GM12878 (cell line): Measurements from ENCODE around the gene OSBPL3. TPM values are rescaled to one million over a fixed set of nuclear protein-coding genes. Genes with fewer than 3 reads are reported as not detected.

Experiments used
- ATAC-seq: fragments of 200-7000 bp; cut with Tn5 transposase; 3 replicates; pipeline ENCODE4 v1.9.1; 2020; ENCODE audit warnings: mild to moderate bottlenecking, moderate library complexity
- BruUV-seq: library from RNA; stranded (reverse); fragments of 400-500 nt; replicated peaks from 2 replicates; lab custom pipeline; 2021; lab: Mats Ljungman, UMichigan
- CTCF ChIA-PET: fragments of 300-600 bp; sonication (Branson Sonifier 250); formaldehyde crosslinking; extraction: SDS; loops from one replicate; lab custom pipeline; 2021; ENCODE audit warnings: inconsistent platforms; lab: Yijun Ruan, JAX
- POLR2A ChIA-PET: fragments of 350-600 bp; formaldehyde crosslinking; extraction: SDS; loops from one replicate; lab custom pipeline; 2021; ENCODE audit warnings: inconsistent platforms; lab: Charles Lee
- RAD21 ChIA-PET: fragments of 300-600 bp; sonication (Branson Sonifier 250); formaldehyde crosslinking; loops from one replicate; lab custom pipeline; 2023; ENCODE audit warnings: antibody characterized with exemption; ENCODE audit not compliant: unreplicated experiment; lab: Charles Lee
- SMC1A ChIA-PET: fragments of 300-600 bp; sonication (Branson Sonifier 250); formaldehyde crosslinking; loops from one replicate; lab custom pipeline; 2023; ENCODE audit not compliant: unreplicated experiment, uncharacterized antibody; lab: Charles Lee
- DNase-seq: peaks from one replicate; pipeline ENCODE4 v3.0.0-alpha.2; 2011; ENCODE audit warnings: low read depth, low spot score
- FAIRE-seq: peaks from 3 replicates; lab custom pipeline; 2011; peaks lifted over from hg19 to GRCh38; lab: Jason Lieb, UNC
- H2AFZ ChIP-seq: 2 replicates; pipeline ENCODE4 v1.6.0; 2011; ENCODE audit warnings: low read depth, low read length, control low read depth; ENCODE audit not compliant: control insufficient read depth
- H3K27ac ChIP-seq: 2 replicates; pipeline ENCODE4 v1.5.1; 2011; ENCODE audit warnings: control low read depth; ENCODE audit not compliant: control insufficient read depth, insufficient read depth
- H3K27me3 ChIP-seq, 2 experiments: replicated peaks in 1 of 2; 2 replicates each; pipeline versions ENCODE4 v1.6.0 to v1.6.1; 2011; ENCODE audit warnings: low read length in 1 of 2; ENCODE audit not compliant: control insufficient read depth in 2 of 2, insufficient read depth in 2 of 2
- H3K36me3 ChIP-seq, 2 experiments: 2 replicates each; pipeline ENCODE4 v1.5.1; 2011; ENCODE audit warnings: low read length in 1 of 2; ENCODE audit not compliant: control insufficient read depth in 2 of 2, insufficient read depth in 2 of 2
- H3K4me1 ChIP-seq: 2 replicates; pipeline ENCODE4 v1.6.1; 2011; ENCODE audit warnings: mild to moderate bottlenecking, low read length, moderate library complexity, mixed read lengths; ENCODE audit not compliant: control insufficient read depth, insufficient read depth
- H3K4me2 ChIP-seq: 2 replicates; pipeline ENCODE4 v1.6.0; 2011; ENCODE audit warnings: control low read depth; ENCODE audit not compliant: control insufficient read depth, insufficient read depth
- H3K4me3 ChIP-seq: fragments of 200-600 bp; sonication (generic); 2 replicates; pipeline ENCODE4 v1.5.1; 2016
- H3K79me2 ChIP-seq: 2 replicates; pipeline ENCODE4 v1.6.0; 2011; ENCODE audit warnings: low read length; ENCODE audit not compliant: control insufficient read depth, insufficient read depth
- H3K9ac ChIP-seq: 2 replicates; pipeline ENCODE4 v1.8.0; 2011; ENCODE audit warnings: low read length, control low read depth, mixed read lengths; ENCODE audit not compliant: control insufficient read depth, insufficient read depth
- H3K9me3 ChIP-seq: replicated peaks from 3 replicates; pipeline ENCODE4 v1.5.1; 2011; ENCODE audit warnings: mild to moderate bottlenecking, low read length; ENCODE audit not compliant: control insufficient read depth, insufficient read depth
- H4K20me1 ChIP-seq: 2 replicates; pipeline ENCODE4 v1.6.0; 2011; ENCODE audit not compliant: control insufficient read depth, insufficient read depth
- ETV6 ChIP-seq, 2 experiments: fragments of 450-650 bp in 1 of 2; IDR thresholded peaks in 1 of 2; conservative IDR thresholded peaks in 1 of 2; 2 replicates each; pipeline ENCODE4 v1.6.1; 2014; ENCODE audit warnings: antibody characterized with exemption in 1 of 2, borderline replicate concordance in 1 of 2, low read depth in 1 of 2, mild to moderate bottlenecking in 1 of 2, moderate library complexity in 1 of 2
- HDAC6 ChIP-seq: fragments of 200-600 bp; sonication (generic); IDR thresholded peaks from one replicate; pipeline ENCODE4 v1.8.0; 2017; ENCODE audit warnings: antibody characterized with exemption; ENCODE audit not compliant: unreplicated experiment
- IKZF2 ChIP-seq, 2 experiments: fragments of 450-650 bp; IDR thresholded peaks; 2 replicates each; pipeline ENCODE4 v1.6.1; 2017; ENCODE audit warnings: mild to moderate bottlenecking in 2 of 2, moderate library complexity in 2 of 2
- SREBF1 ChIP-seq: IDR thresholded peaks from 2 replicates; pipeline ENCODE4 v1.6.1; 2012; ENCODE audit warnings: mild to moderate bottlenecking, low read length
- ZNF24 ChIP-seq: fragments of 450-650 bp; IDR thresholded peaks from 2 replicates; pipeline ENCODE4 v1.6.1; 2017; ENCODE audit warnings: antibody characterized with exemption, mild to moderate bottlenecking
- WGBS: methylation state at CpG from one replicate; pipeline ENCODE4 v1.1.6; 2016; ENCODE audit warnings: low lambda C conversion rate; ENCODE audit not compliant: insufficient replicate concordance, insufficient coverage; ENCODE audit errors: missing lambda C conversion rate; 5-methylcytosine and 5-hydroxymethylcytosine counted together
- in situ Hi-C: fragments of 300-500 bp; cut with MboI; formaldehyde crosslinking; loops from 9 replicates; pipeline ENCODE4 v1.14.3; 2018; ENCODE audit warnings: mixed read lengths
- intact Hi-C: fragments of 100-400 bp; cut with micrococcal nuclease; formaldehyde crosslinking; loops from one replicate; pipeline ENCODE4 v1.14.2; 2022; ENCODE audit not compliant: unreplicated experiment
- polyA plus RNA-seq, 11 experiments: library from polyadenylated mRNA; depleted of rRNA in 4 of 11; unstranded in 6 of 11; stranded (reverse) in 5 of 11; fragments of >200 nt; fragmentation: Nextera tagmentation in 4 of 11; fragmentation: Illumina TruSeq in 1 of 11; extraction: Ambion mirVana in 4 of 11; extraction: Trizol in 1 of 11; gene quantifications; 1 replicate in 1 of 11; 2 replicates in 10 of 11; pipeline versions ENCODE4 v1.2.1 to v1.2.3, GENCODE V29; 2011 to 2016; ENCODE audit warnings: inconsistent platforms in 2 of 11, missing spikeins in 2 of 11, low read depth in 1 of 11
- total RNA-seq, 4 experiments: library from RNA; depleted of rRNA in 3 of 4; stranded (reverse); fragments of >200 nt in 3 of 4; fragmentation: Illumina TruSeq in 1 of 4; extraction: Trizol in 1 of 4; gene quantifications; 2 replicates each; pipeline versions ENCODE4 v1.2.1 to v1.2.3, GENCODE V29; 2013 to 2021
- TF ChIP-seq, protein P1 (sequence below): fragments of 450-650 bp; IDR thresholded peaks from 2 replicates; pipeline ENCODE4 v1.6.1; 2017; ENCODE audit warnings: mild to moderate bottlenecking, moderate library complexity
- TF ChIP-seq, protein P2 (sequence below): fragments of 450-650 bp; IDR thresholded peaks from 2 replicates; pipeline ENCODE4 v1.6.1; 2017; ENCODE audit warnings: mild to moderate bottlenecking, moderate library complexity
- TF ChIP-seq, protein P3 (sequence below): IDR thresholded peaks from 2 replicates; pipeline ENCODE4 v1.6.1; 2011; ENCODE audit warnings: low read depth, low read length, improper control_type of control experiment, borderline replicate concordance

Gene OSBPL3
- total and polyA plus RNA-seq, 10 of the 15 experiments (the other 5 are each of a cell fraction or from before 2014, with no cell fraction given), result 6.1 to 46.6 (median 27.0) TPM

DNA sequence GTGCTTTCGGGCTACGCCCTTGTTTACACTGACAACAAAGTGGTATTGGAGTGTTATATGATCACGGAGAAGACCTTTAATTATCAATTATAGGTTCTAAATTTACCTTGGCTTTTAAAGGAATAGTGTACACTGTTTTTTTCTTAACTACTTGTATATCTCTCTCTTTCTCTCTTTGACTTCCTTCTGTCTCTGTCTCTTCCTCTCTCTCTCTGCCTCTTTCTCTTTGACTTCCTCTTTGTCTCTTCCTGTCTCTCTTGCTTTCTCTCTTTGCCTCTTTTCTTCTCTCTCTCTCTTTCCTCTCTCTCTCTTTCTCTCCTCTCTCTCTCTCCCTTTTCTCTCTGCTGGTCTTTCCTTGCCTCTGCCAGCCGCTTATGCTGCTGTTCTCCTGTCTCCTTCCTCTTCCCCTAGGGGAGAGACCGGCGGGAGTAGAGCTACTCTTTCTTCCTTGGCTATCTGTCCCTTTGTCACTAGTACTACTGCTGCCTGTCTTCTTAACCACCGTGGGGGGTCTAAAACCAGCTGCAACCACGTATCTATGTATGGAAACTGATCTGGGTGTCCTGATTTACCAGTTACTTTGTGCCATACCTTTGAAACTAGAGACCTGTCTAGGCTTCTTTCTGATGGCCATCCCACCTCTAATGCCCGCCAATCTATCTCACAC lies 185.9 kb downstream of the OSBPL3 start:
- WGBS, result 78% methylated on average over 9 of the region's 9 CpGs
- no TSS peak for BruUV-seq
- Histone ChIP-seq H3K4me2 (no peak overlapping the region), H3K79me2 (no peaks in the 10 kb centered on the region), H3K27me3 (no peaks in the 10 kb centered on the region), H3K36me3 (no peaks in the 10 kb centered on the region), H3K9ac (no peak overlapping the region), H2AFZ (peak overlapping the region; percentile 9; the same call in 1 of the 2 replicates), H3K4me3 (no peak overlapping the region), H4K20me1 (no peaks in the 10 kb centered on the region)
- ATAC-seq (no peak), FAIRE-seq (no peak), DNase-seq (no peak)
- SMC1A ChIA-PET, result interaction anchor here (0.5 kb wide), 1 partner anchor 14 kb away, joined by 3 read pairs; no protein-coding TSS in a partner anchor
- intact Hi-C loops (no loop called here), in situ Hi-C loops (no loop called here)
- RAD21 ChIA-PET, result no interaction called here
- CTCF ChIA-PET, result no interaction called here
- TF ChIP-seq, protein P1, sequence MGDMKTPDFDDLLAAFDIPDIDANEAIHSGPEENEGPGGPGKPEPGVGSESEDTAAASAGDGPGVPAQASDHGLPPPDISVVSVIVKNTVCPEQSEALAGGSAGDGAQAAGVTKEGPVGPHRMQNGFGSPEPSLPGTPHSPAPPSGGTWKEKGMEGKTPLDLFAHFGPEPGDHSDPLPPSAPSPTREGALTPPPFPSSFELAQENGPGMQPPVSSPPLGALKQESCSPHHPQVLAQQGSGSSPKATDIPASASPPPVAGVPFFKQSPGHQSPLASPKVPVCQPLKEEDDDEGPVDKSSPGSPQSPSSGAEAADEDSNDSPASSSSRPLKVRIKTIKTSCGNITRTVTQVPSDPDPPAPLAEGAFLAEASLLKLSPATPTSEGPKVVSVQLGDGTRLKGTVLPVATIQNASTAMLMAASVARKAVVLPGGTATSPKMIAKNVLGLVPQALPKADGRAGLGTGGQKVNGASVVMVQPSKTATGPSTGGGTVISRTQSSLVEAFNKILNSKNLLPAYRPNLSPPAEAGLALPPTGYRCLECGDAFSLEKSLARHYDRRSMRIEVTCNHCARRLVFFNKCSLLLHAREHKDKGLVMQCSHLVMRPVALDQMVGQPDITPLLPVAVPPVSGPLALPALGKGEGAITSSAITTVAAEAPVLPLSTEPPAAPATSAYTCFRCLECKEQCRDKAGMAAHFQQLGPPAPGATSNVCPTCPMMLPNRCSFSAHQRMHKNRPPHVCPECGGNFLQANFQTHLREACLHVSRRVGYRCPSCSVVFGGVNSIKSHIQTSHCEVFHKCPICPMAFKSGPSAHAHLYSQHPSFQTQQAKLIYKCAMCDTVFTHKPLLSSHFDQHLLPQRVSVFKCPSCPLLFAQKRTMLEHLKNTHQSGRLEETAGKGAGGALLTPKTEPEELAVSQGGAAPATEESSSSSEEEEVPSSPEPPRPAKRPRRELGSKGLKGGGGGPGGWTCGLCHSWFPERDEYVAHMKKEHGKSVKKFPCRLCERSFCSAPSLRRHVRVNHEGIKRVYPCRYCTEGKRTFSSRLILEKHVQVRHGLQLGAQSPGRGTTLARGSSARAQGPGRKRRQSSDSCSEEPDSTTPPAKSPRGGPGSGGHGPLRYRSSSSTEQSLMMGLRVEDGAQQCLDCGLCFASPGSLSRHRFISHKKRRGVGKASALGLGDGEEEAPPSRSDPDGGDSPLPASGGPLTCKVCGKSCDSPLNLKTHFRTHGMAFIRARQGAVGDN, result no peak
- TF ChIP-seq, protein P2, sequence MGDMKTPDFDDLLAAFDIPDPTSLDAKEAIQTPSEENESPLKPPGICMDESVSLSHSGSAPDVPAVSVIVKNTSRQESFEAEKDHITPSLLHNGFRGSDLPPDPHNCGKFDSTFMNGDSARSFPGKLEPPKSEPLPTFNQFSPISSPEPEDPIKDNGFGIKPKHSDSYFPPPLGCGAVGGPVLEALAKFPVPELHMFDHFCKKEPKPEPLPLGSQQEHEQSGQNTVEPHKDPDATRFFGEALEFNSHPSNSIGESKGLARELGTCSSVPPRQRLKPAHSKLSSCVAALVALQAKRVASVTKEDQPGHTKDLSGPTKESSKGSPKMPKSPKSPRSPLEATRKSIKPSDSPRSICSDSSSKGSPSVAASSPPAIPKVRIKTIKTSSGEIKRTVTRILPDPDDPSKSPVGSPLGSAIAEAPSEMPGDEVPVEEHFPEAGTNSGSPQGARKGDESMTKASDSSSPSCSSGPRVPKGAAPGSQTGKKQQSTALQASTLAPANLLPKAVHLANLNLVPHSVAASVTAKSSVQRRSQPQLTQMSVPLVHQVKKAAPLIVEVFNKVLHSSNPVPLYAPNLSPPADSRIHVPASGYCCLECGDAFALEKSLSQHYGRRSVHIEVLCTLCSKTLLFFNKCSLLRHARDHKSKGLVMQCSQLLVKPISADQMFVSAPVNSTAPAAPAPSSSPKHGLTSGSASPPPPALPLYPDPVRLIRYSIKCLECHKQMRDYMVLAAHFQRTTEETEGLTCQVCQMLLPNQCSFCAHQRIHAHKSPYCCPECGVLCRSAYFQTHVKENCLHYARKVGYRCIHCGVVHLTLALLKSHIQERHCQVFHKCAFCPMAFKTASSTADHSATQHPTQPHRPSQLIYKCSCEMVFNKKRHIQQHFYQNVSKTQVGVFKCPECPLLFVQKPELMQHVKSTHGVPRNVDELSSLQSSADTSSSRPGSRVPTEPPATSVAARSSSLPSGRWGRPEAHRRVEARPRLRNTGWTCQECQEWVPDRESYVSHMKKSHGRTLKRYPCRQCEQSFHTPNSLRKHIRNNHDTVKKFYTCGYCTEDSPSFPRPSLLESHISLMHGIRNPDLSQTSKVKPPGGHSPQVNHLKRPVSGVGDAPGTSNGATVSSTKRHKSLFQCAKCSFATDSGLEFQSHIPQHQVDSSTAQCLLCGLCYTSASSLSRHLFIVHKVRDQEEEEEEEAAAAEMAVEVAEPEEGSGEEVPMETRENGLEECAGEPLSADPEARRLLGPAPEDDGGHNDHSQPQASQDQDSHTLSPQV, result no peak
- TF ChIP-seq SREBF1, result no peak
- no peak for TF ChIP-seq IKZF2 (IDR thresholded peaks at IDR 0.05)
- TF ChIP-seq, protein P3, sequence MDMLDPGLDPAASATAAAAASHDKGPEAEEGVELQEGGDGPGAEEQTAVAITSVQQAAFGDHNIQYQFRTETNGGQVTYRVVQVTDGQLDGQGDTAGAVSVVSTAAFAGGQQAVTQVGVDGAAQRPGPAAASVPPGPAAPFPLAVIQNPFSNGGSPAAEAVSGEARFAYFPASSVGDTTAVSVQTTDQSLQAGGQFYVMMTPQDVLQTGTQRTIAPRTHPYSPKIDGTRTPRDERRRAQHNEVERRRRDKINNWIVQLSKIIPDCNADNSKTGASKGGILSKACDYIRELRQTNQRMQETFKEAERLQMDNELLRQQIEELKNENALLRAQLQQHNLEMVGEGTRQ, result no peak
- no peak for TF ChIP-seq ZNF24
- no peak for TF ChIP-seq HDAC6
- TF ChIP-seq ETV6 (conservative IDR thresholded peaks at IDR 0.05 in 1 of 2, IDR thresholded peaks at IDR 0.05 in 1 of 2; ENCODE audit: borderline replicate concordance in 1 of 2, low read depth in 1 of 2), result 0 out of 4 replicates have a peak, but pooled peaks of 1 of the 2 experiments have one; percentile 23
- TF ChIP-seq, all 136 proteins: peak for 1
- no peaks in the 10 kb centered on the region for H3K4me1 ChIP-seq
- H3K27ac ChIP-seq, result no peak overlapping the region
- POLR2A ChIA-PET, result no interaction called here
- H3K9me3 ChIP-seq, result no peaks in the 10 kb centered on the region; the same call in 2 of the 3 replicates
